HTERT RPE-1 (cell line): ENCODE measurements around the gene HTRA2.

Experiments
- in situ Hi-C: fragments of 300-500 bp; cut with MboI; formaldehyde crosslinking; loops from 4 replicates; pipeline ENCODE4 v1.14.3; 2020; ENCODE audit warnings: low sequenced_read_pairs

The HTRA2 gene

DNA sequence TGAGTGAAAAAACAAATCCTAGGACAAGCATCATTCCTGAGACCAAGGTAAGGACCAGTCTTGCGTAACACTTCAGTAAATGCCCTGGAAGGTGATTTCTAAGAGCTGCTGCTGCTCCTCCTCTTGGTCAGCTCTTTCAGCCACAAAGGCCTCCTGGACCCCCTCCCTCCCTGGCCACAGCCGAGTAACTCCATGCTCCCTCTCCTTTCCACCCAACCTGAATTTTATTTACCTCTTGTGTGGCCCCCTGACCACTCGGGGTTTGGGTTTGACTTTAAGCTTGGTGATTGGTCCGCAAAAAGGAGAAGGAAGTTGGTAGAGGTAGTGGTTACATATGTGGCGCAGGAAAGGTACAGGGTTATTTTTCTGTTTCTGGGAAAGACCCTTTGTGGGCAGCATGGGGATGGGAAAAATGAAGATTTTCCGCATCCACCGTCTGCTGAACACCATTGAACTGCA is 9.2 kb downstream of the HTRA2 start:
- in situ Hi-C loops: no loop called here

DNA sequence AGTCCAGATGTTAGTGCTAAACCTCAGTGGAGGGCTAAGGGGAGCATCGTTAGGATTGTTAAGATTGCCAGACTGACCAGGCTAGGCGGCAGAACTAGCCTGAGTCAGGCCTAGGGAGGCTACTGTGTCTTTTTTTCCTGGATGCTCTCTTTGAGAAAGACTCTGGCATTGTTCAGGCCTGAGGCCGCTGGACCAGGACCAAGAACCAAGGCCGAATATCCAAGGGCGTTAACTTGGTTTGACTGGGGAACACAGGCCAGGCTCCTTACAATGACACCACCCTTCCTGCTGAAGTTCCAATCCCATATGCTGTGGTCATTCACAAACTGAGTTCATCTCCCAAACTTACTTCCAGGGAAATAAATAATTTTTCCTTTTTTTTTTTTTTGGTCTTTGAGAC is 10.6 kb downstream of the HTRA2 start:
- in situ Hi-C loops: no loop called here

DNA sequence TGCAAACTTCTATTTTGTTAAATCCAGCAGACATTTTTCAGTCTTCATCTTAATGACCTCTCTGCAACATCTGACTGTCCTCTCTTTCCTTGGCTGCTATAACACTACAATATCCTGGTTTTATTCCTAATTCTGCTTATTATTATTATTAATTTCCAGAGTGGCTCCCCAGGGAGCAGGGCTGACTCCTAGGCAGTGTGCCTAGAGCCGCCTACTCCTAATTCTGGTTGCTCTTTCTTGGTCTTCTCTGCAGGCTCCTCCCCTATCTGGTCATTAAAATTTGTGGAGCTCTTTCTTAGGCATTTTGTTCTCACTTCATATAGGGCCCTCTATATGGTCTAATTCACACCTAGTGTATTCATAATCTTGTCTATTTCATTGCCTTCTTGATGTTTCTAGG is 13.2 kb downstream of the HTRA2 start:
- in situ Hi-C loops: no loop called here

DNA sequence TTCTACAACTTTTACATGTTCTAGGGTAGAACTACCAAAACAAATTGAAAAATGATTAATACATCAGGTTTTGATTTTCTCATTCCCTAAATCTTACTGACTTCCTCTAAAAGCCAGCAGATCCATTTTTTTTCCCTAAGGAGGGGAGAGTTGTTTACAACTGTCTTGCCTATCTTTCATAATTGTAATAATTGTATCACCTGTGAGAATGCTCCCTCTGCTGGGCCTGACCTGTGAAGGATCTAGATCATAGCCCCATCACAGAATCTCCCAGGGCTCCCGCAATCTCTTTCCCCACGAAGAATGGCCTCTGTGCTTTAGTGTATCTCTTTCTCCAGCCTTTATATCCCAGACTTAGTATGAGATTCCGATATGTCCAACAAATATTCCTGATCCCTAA is 14.9 kb downstream of the HTRA2 start:
- in situ Hi-C loops: no loop called here

DNA sequence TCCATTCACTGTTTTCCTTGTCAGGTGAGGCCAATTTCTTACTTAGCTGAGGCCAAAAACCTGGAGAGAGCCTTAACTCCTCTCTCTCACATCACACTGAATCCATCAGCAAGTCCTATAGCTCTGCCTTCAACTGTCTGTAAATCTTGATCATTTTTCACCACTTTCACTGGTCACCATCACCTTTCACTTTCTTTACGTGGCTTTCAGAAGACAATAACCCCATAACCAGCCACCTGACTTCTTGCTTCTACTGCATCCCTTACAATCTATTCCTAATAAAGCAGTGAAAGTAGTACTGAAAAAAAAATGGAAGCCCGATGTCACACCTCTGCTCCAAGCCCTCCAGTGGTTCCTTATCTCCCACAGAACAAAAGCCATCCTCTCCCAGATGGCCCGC is 16.3 kb downstream of the HTRA2 start:
- in situ Hi-C loops: no loop called here

DNA sequence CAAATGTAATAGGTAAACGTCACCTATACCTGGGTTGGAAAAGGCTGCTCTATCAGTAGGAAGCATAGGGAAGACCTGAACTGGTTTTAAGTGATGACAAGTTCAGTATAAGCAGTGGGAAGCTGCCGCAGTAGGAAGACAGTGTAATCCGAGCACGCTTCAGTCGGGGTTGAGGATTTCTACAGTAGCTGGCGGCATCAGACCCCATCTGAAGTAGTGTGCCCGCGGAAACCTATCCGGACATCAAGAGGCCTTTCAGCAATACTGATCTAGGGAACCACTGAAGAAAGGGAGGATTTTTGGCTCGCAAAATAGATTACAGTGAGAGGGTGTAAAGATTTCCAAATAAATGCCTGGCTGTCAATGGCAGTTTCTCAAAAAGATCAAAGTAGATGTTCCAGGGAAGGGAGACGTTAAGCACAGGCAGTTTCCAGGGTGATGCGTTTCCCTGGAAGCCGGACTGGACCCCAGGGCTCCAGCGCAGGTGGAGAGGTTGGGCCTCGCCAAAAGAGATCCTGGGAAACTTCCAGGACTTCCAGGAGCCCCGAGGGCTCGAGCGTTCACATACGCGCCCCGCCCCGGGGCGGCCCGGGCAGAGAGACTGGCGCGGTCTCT is 18.7 kb downstream of the HTRA2 start:
- in situ Hi-C loops: no loop called here

DNA sequence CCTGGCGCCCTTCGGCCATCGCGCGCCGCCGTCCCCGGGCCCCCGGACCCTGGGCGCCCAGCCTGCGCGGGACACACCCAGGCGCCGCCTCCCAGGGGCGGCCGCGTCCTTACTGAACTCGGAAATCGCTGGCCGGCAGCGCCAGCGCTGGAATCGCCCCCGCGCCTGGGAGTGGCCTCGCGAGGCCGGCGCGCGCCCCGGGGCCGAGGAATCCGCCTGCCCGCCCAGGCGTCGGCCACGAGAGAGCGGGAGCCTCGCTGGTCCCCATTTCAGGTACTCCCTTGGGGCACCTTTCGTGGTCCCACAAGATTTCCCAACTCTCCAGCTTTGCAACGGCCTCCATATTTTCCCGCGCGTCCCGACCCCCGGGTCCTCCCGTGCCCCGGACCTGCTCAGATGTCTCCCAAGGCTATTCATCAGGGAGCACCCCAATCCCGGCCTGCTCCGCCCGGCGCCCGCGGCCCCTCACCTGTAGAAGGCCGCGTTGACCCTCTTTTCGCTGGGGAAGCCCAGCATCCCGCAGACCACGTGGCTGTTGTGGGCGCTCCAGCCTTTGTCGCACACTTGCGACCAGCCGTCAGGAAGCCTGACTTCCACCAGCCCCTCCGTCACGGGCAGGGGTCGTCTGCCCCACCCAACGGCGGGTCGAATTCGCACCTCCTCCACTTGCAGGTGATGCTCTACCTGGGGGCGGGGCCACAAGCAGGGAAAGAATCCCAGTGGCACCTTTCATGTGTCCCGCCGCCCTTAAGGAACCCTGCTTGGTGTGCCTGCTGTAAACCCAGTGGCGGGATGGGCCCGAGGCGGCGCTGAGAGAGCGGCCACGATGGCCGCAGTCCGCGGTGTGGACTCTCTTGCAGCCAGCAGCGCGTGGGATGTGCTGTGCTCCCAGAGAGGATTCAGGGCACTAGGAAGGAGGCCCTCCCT is 19.4 kb downstream of the HTRA2 start:
- in situ Hi-C loops: no loop called here

DNA sequence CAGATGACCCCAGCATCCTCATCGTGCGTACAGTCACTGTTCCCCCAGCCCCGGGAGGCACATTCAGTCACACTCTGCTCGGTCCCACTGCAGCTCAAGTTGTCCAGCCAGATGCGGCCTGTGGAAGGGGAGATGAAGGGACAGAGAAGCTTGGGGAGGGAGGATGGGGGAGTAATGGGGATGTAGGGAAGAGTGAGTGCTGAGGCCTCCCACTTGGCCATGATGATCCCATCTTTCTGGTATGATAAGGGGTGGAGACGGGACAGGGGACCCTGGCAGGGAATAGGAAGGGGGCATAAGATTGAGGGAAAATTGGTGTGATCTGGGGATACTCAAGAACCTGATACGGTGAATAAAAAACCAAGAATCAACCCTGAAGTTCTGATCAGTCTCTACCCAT is 20.5 kb downstream of the HTRA2 start:
- in situ Hi-C loops: no loop called here

DNA sequence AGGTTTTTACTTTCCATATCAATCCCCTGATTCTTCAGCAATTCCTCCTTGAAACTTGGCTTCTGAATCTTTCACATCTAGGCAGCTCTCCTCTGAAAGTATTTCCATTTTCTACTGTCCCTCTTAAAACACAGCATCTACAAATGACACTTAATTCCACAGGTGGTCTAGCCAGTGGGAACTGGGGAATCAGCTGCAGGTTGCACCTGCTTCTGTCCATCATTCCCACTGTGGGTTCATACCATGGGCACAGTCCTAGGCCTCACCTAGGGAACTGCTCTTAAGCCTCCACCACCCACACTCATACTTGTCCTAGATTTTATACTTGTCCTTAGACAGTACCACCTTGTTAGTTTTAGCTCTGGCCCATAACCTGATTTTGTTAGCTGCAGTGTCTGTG is 21.8 kb downstream of the HTRA2 start:
- in situ Hi-C loops: no loop called here

DNA sequence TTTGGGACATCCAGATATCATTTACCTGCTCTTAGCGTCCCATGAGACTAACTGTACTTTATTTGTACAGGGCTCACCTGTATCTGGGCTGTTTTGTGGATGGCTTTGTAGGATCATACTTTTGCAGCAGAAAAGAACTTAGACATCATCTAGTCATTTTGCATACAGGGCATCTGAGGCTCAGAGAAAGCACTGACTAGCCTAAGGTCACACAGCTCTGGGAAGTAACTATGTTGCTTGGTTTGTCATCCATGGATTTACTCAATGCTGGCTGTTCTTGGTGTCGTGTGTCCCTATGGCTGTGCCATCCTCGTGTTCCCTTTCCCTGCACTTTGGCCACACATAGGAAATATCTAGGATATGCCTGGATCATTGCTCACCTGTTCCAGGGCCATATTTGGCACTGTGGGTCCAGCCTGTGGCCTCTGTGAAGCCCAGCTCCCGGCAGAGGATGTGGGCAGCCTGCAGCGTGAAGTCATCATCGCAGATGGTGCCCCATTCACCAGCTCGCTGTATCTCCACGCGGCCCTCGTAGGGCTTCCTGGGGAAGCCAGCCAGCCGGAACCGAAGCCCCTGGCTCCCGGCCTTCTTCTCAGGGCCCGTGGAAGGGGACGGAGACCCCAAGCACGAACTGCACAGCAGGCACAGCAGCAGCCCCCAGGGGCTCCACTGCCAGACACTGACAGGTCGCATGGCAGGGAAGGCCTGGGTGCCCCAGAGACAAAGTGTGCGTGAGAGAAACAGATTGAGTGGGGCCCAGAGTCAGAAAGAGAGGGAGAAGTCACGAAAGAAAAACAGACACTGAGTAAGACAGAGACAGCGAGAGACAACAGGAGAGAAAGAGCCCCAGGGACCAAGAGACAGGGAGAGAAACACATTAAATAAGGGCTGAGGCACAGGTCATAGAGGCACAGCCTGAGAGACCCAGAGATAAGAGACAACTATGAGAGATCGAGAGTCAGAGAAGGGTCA is 22.5 kb downstream of the HTRA2 start:
- in situ Hi-C loops: no loop called here

DNA sequence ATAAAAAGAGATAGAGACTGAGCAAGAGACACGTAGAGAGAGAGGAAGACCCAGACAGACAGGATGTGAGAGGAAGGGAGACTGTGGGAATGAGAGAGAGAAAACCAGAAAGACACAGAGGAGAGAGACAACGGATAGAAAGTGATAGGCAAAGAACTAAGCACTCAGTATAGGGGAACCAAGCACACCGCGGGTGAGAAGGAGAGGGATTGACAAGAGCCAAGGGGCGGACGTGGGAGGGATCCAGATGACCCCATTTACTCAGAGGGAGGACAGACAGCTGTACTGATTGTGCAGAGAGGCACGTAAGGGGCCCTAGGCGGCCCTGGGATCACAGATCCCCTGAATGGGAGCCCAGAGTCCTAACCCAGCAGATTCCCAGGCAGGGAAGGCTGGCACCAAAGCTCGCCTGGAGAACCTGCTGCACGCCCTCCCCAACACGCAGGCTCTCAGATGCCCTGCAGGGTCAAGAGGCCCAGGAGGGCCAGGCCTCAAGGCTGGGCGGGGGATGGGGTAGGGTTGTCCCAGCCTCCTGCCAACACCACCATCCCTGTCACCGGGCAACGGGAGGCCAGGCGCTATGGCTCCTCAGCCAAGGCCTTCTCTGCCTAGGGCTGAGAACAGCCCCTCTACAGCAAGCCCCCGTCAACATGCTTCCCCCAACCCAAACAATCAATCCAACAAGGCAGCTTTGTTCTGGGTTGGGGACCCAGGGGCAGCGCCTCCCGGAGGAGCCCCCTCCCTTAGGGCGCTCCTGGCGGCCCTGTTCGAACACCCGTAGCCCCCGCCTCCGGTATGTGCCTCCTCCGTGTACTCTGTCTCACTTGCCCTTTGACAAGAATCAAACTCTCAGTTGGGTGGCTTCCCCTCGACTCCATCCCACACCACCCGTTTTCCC is 23.4 kb downstream of the HTRA2 start:
- in situ Hi-C loops: no loop called here

DNA sequence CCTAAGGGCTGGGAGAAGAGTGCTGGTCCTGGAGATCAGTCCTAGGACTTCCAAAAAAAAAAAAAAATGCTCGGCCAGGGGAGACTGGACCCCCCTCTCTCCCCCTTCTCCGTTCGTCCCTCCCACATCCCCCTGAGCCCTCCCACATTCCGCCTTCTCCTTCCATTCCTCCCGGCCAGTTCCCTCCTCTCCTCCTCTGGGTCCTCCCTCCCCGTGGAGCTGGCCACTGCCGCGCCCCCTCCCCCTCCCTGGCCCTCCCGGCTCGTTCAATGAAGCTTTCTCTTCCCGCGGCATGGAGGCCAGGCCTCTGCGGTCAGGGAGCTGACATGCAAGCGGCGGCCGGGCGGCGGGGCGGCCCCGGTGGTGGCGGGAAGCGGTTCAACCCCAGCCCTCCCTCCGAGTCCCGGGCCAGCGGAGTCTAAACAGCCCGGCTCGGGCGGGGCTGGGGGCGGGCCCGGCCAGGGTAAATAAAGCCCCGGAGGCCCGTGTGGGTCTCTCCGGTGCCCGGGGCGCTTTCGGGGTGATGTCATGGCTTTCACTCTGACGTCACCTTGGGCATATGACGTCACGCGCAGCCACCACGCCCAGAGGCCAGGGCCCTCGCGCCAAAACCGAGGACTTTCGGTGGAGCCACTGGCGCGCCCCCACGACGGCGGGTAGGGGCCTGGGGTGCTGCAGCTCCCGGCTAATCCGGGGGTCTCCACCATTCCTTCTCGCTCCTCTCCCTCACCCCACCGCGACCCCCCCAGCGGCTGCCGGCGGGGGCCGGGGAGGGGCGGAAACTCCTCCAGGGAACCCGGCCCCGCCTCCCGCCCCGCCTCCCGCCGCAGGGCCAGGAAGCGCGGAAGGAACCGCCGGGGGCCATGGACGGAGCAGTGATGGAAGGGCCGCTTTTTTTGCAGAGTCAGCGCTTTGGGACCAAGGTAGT is 24.4 kb downstream of the HTRA2 start, which contains the start of the genes DOK1 and LOXL3:
DOK1 (plus strand) TSS at position 829 of the 928 bp plus-strand sequence; CDS start at position 864, 35 bp downstream.
LOXL3 (minus strand) TSS at position 51 of the 928 bp plus-strand sequence. CDS start 1,308 bp downstream, outside the sequence.
- in situ Hi-C loops: no loop called here

DNA sequence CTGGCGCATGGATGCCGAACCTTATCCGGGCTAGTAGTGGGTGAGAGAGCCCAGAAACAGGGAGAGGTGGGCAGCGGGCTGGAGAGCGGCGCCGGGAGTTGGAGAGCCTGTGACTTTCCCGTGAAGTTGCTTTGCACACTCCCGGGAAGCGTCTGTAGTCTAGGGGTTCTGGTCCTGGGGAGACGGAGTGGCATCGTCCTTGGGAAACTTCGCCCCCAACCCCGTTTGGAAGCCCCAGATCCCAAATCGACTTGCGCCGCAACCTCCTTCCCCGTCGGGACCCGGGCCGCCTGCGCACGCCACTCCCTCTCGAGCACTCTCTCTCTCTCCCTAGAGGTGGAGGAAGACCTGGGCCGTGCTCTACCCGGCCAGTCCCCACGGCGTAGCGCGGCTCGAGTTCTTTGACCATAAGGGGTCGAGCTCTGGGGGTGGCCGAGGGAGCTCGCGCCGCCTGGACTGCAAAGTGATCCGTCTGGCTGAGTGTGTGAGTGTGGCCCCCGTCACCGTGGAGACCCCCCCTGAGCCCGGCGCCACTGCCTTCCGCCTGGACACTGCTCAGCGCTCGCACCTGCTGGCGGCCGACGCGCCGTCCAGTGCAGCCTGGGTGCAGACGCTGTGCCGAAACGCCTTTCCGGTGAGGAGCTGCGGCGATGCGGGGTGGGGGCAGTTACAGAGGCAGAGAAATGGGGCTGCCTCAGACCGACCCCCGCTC is 25.2 kb downstream of the HTRA2 start:
- in situ Hi-C loops: no loop called here

DNA sequence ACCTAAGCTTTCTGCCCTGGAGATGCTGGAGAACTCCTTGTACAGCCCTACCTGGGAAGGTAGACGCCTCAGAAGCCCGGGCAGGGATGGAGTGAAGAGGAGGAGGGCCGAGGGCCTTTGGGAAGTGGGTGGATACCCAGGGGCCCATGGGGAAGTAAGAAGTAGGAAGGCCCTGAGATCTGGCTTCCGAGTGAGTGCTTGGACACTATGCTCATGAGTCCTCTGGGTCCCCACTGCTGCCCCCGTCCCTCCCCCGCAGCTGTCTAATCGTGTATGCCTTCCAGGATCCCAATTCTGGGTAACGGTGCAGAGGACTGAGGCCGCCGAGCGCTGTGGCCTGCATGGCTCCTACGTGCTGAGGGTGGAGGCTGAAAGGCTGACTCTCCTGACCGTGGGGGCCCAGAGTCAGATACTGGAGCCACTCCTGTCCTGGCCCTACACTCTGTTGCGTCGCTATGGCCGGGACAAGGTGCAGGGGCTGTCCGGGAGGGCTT is 25.9 kb downstream of the HTRA2 start:
- in situ Hi-C loops: no loop called here

DNA sequence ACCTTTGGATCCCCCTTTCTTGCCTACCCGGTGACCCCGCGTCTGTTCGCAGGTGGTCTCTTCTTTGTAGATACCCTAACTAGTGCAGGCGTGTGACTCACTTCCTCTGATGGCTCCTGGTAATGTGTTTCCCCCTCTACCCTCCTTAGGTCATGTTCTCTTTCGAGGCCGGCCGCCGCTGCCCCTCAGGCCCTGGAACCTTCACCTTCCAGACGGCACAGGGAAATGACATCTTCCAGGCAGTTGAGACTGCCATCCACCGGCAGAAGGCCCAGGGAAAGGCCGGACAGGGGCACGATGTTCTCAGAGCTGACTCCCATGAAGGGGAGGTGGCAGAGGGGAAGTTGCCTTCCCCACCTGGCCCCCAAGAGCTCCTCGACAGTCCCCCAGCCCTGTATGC is 26.4 kb downstream of the HTRA2 start:
- in situ Hi-C loops: no loop called here

DNA sequence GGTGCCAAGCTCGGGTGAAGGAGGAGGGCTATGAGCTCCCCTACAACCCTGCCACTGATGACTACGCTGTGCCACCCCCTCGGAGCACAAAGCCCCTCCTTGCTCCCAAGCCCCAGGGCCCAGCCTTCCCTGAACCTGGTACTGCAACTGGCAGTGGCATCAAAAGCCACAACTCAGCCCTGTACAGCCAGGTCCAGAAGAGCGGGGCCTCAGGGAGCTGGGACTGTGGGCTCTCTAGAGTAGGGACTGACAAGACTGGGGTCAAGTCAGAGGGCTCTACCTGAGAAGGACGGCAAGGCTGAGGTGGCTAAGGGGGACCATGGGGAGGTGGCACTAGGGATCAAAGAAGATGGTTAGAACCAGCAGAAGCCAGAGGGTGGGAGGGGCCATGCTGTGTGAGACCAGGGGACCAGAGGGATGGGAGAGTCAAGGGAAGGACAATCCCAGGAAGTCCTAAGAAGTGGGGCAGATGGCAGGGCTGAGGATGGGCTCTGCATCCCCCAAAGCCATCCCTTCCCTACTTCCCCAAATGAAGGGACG is 27.2 kb downstream of the HTRA2 start:
- in situ Hi-C loops: no loop called here

DNA sequence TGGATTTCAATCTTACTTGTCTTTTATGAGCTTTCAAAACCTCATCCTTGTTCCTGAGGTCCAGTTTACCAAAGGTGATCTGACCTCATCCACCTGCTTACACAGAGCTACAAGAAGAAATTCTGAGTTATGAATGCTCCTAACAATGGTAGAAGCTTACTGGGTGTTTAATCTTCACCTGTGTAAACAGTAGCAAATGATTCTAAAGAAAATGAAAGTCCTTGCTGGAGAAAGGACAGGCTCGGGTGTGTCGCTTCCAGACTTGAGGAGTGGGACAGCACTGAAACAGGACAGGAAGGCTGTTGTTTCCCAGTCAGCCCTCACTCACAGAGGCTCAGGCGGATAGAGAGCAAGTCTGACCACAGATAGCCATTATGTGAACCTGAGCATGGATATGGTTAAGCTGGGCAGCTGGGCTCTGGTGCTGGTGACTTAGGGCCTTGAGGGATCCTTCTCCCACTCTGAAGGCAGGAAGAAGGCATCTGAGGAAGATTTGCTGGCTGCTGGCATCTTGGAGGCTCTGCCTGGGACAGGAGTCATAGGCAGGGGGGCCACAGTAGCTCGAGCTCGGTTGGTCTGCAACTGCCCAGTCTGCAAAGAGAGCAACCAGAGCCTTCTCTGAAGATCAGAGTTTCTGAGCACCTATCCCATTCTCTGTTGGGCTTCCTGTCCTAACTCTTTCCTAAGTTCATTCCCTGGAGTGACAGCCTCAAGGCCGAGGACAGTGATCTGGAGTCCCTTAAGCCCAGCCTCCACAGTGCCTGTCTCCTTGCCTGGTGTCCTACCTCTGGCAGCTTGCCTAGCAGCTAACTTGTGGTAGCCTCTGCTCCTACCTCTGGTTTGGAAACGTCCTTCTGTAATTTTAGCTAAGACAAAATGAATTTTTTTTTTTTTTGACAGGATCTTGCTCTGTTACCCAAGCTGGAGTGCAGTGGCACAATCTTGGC is 28.8 kb downstream of the HTRA2 start:
- in situ Hi-C loops: no loop called here
